ENCODE data around the gene PTPRT.

GRCh38 chr20:42258564-42259302, 931.0 kb downstream of the PTPRT start:
- TF ChIP-seq BHLHE40 (IDR thresholded peaks at IDR 0.05; ENCODE audit: borderline replicate concordance) (no peak), FOXK2 (IDR thresholded peaks at IDR 0.05) (no peak), SP1 (IDR thresholded peaks at IDR 0.05) (no peak), SUZ12 (IDR thresholded peaks at IDR 0.05) (no peak), FOXA1 (IDR thresholded peaks at IDR 0.05) (no peak)
- TF ChIP-seq, protein P1, sequence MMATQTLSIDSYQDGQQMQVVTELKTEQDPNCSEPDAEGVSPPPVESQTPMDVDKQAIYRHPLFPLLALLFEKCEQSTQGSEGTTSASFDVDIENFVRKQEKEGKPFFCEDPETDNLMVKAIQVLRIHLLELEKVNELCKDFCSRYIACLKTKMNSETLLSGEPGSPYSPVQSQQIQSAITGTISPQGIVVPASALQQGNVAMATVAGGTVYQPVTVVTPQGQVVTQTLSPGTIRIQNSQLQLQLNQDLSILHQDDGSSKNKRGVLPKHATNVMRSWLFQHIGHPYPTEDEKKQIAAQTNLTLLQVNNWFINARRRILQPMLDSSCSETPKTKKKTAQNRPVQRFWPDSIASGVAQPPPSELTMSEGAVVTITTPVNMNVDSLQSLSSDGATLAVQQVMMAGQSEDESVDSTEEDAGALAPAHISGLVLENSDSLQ (IDR thresholded peaks at IDR 0.05): no peak
